Fibroblast of lung (primary cell): Measurements from ENCODE around the gene ANKS1B.

Experiments used
- CTCF ChIP-seq, 2 donors: IDR thresholded peaks in 1 of 2; conservative IDR thresholded peaks in 1 of 2; 1 replicate in 1 of 2; 2 replicates in 1 of 2; pipeline ENCODE4 v1.5.1; 2011 to 2012; ENCODE audit warnings: low read length in 2 of 2, control low read depth in 1 of 2, inconsistent platforms in 1 of 2, low read depth in 1 of 2, mild to moderate bottlenecking in 1 of 2
- EZH2 ChIP-seq: IDR thresholded peaks from 2 replicates; pipeline ENCODE4 v1.5.1; 2012; ENCODE audit warnings: low read length, control low read depth, mild to moderate bottlenecking; ENCODE audit errors: missing control alignments

- TF ChIP-seq EZH2 (no peak), CTCF (conservative IDR thresholded peaks at IDR 0.05 in 1 of 2, IDR thresholded peaks at IDR 0.05 in 1 of 2; ENCODE audit: low read depth in 1 of 2, low read length in 2 of 2) (no peak)
These were observed 336.6 kb downstream of the ANKS1B start for GRCh38 chr12:99648183-99648582.
